Measurements from ENCODE around the gene SUMF1.

- TF ChIP-seq CTCF (conservative IDR thresholded peaks at IDR 0.05; ENCODE audit: low read depth, low read length) = no peak
- TF ChIP-seq POLR2A (IDR thresholded peaks at IDR 0.05; ENCODE audit: low read depth, low read length) = no peak
- no peak for TF ChIP-seq MAZ (IDR thresholded peaks at IDR 0.05; ENCODE audit: borderline replicate concordance, low read depth, low read length)
- no peak for TF ChIP-seq RAD21 (IDR thresholded peaks at IDR 0.05; ENCODE audit: low read length)
- TF ChIP-seq MXI1 (IDR thresholded peaks at IDR 0.05; ENCODE audit: borderline replicate concordance, low read depth, low read length) = no peak
- no peak for TF ChIP-seq ELK1 (IDR thresholded peaks at IDR 0.05; ENCODE audit: borderline replicate concordance, low read depth, low read length)
- no peak for TF ChIP-seq FOS (IDR thresholded peaks at IDR 0.05; ENCODE audit: low read depth, low read length)
These were observed 108.8 kb downstream of the SUMF1 start for GRCh38 chr3:4358273-4358672.
